NB4 (cell line): ENCODE data around the gene KIR3DL3.
A peak's percentile ranks its signal among the peaks of the same experiment; 100 is the strongest.
"Not testable (repeated sequence)": the region's sequence is repeated elsewhere in the genome, so short reads cannot be mapped to it uniquely, and the experiment has no call there.

Experiments used
- DNase-seq: peaks from one replicate; pipeline ENCODE4 v3.0.0; 2010; ENCODE audit warnings: low read depth
- H3K4me3 ChIP-seq: one replicate; pipeline ENCODE4 v1.5.1; 2011; ENCODE audit warnings: mild to moderate bottlenecking, low read depth, low read length, moderate library complexity
- MYC ChIP-seq: IDR thresholded peaks from 2 replicates; pipeline ENCODE4 v1.6.1; 2011; ENCODE audit warnings: low read depth, low read length
- POLR2A ChIP-seq: IDR thresholded peaks from 2 replicates; pipeline ENCODE4 v1.6.1; 2011; ENCODE audit warnings: mild to moderate bottlenecking; ENCODE audit not compliant: insufficient read length; ENCODE audit errors: extremely low read depth
- TF ChIP-seq, protein P1 (sequence below): IDR thresholded peaks from 2 replicates; pipeline ENCODE4 v1.6.1; 2011; ENCODE audit warnings: low read depth, low read length
- TF ChIP-seq, protein P2 (sequence below): IDR thresholded peaks from one replicate; pipeline ENCODE4 v1.5.1; 2012; ENCODE audit warnings: low read depth, low read length

Gene KIR3DL3

DNA sequence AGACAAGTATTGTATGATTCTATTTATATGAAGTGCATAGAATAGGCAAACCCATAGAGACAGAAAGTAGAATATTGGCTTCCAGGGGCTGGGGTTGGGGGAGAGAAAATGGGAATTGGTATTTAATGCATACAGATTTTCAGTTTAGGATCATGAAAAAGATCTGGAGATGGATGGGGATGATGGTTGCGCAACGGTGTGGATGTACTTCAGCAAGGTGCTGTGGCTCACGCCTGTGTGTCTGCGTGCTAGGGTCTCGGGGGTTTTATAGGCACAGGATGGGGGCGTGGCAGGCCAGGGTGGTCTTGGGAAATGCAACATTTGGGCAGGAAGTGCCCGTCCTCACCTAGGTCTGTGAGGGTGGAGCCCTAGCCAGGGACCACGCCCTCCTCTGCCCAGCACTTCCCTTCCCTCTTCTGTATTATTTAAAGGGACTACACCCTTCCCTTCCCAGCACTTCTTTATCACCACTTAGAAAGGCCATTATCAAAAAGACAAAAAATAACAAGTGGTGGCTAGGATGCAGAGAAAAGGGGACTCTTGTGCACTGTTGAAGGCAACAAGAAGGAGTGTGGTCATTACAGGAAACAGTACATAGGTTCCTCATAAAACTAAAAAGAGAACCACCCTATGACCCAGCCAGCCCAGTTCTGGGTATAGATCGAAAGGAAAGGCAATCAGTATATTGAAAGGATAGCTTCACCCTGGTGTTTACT, 32.5 kb upstream of the KIR3DL3 start:
- no peak for DNase-seq

GRCh38 chr19:54692298-54692615, 32.0 kb upstream of the KIR3DL3 start:
- TF ChIP-seq POLR2A (no peak), MYC (no peak)
- TF ChIP-seq, protein P1, sequence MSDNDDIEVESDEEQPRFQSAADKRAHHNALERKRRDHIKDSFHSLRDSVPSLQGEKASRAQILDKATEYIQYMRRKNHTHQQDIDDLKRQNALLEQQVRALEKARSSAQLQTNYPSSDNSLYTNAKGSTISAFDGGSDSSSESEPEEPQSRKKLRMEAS, result no peak
- TF ChIP-seq, protein P2, sequence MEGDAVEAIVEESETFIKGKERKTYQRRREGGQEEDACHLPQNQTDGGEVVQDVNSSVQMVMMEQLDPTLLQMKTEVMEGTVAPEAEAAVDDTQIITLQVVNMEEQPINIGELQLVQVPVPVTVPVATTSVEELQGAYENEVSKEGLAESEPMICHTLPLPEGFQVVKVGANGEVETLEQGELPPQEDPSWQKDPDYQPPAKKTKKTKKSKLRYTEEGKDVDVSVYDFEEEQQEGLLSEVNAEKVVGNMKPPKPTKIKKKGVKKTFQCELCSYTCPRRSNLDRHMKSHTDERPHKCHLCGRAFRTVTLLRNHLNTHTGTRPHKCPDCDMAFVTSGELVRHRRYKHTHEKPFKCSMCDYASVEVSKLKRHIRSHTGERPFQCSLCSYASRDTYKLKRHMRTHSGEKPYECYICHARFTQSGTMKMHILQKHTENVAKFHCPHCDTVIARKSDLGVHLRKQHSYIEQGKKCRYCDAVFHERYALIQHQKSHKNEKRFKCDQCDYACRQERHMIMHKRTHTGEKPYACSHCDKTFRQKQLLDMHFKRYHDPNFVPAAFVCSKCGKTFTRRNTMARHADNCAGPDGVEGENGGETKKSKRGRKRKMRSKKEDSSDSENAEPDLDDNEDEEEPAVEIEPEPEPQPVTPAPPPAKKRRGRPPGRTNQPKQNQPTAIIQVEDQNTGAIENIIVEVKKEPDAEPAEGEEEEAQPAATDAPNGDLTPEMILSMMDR, result no peak

More for the DNA sequence above, 32.5 kb upstream of the KIR3DL3 start:
- TF ChIP-seq, protein P2, result no peak
- TF ChIP-seq MYC, result no peak
- no peak for TF ChIP-seq POLR2A
- TF ChIP-seq, protein P1, result no peak
- H3K4me3 ChIP-seq, result no peak overlapping the region

GRCh38 chr19:54694648-54695047, 29.6 kb upstream of the KIR3DL3 start:
- H3K4me3 ChIP-seq, result no peak overlapping the region

More at GRCh38 chr19:54692298-54692615, 32.0 kb upstream of the KIR3DL3 start:
- H3K4me3 ChIP-seq, result no peak overlapping the region
- DNase-seq, result no peak

DNA sequence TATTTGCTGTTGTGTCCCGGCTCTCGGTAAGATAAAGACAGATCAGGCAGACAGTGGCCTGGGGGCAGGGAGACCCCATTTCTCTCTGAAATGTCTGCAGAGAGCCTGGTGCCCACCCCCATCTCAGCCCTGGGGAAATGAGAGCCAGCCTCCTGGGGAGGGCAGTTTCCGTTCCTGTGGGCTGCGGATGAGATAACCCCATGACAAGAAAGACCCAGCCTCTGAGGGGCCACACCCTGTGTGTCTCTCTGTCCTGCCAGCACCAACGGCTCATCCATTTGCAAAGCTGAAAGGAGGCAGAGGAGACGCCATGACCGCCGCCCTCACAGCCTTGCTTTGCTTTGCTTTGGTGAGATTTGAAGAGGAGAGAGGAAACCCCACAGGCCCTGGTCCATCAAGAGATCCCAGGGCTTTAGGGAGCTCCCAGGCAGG, 28.1 kb upstream of the KIR3DL3 start:
- no peak overlapping the region for H3K4me3 ChIP-seq
- TF ChIP-seq MYC, result no peak
- TF ChIP-seq, protein P1, result no peak
- no peak for TF ChIP-seq POLR2A
- TF ChIP-seq, protein P2, result no peak
- peak; percentile 29 for DNase-seq

More at GRCh38 chr19:54694648-54695047, 29.6 kb upstream of the KIR3DL3 start:
- TF ChIP-seq, protein P2, result no peak
- TF ChIP-seq POLR2A (no peak), MYC (no peak)
- TF ChIP-seq, protein P1, result no peak
- peak; percentile 6 for DNase-seq

DNA sequence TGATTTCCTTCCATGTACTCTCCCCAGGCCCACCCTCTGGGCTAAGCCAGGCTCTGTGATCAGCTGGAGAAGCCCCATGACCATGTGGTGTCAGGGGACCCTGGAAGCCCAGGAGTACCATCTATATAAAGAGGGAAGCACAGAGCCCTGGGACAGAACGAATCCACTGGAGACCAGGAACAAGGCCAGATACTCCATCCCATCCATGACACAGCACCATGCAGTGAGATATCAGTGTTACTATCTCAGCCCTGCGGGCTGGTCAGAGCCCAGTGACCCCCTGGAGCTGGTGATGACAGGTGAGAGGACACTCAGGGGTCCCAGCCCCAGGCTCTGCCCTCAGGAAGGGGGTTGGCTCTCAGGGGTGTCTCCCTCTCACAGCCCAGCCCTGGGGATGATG, 27.5 kb upstream of the KIR3DL3 start:
- DNase-seq, result no peak
- TF ChIP-seq MYC, result no peak
- TF ChIP-seq, protein P2, result no peak
- TF ChIP-seq, protein P1, result no peak
- TF ChIP-seq POLR2A, result no peak
- H3K4me3 ChIP-seq, result no peak overlapping the region

GRCh38 chr19:54697716-54698115, 26.5 kb upstream of the KIR3DL3 start:
- not testable (repeated sequence) for H3K4me3 ChIP-seq

More at GRCh38 chr19:54697716-54698115, 26.5 kb upstream of the KIR3DL3 start:
- DNase-seq, result not testable (repeated sequence)
